Stimulated activated CD4-positive, alpha-beta T cell treated with anti-CD3 and anti-CD28 coated beads, Interleukin-15, amount 100 ng/mL, for 48 hours (primary cell): ENCODE results near the gene TRIM54.

Experiments
- DNase-seq, 2 donors: peaks; one replicate each; pipeline ENCODE4 v3.0.0-alpha.2; 2020; ENCODE audit warnings: low read depth in 2 of 2

The TRIM54 gene, protein sequence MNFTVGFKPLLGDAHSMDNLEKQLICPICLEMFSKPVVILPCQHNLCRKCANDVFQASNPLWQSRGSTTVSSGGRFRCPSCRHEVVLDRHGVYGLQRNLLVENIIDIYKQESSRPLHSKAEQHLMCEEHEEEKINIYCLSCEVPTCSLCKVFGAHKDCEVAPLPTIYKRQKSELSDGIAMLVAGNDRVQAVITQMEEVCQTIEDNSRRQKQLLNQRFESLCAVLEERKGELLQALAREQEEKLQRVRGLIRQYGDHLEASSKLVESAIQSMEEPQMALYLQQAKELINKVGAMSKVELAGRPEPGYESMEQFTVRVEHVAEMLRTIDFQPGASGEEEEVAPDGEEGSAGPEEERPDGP

DNA sequence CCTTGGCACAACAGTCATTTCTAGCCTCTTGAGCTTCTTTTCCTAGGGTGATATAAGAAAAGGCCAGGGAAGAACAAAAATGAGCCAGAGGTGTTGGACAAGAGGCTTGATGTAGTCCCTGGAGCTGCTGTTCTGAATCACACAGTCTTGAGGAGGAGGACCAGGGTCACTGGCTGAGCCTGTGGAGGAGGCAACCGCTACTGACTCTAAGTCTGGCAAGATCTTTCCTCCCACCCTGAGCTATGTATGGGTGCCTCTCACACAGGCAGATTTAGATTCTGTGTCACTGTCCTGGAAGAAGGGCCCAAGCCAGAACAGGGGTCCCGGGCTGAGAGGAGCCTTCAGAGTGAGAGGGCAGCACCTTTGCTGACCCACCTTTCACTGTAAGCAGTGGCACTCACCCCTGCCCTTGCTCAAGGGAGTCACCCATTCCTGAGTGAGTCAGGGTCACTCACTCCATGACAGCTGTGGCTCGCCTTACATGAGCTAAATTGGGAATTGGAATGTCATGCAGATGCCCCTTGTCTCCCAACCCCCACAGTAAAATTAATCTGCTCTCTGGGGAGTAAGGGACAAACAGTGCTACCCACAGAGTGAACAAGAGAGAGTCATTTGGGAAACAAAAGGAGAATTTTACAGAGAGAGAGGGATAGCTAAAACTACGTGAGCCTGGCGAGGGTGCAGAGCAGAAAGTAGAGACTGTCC lies at the start of gene TRIM54:
Gene TRIM54 (plus strand): TSS at position 575 of the 705 bp plus-strand sequence. CDS start 303 bp downstream, outside the sequence.
- no peak for DNase-seq

- no peak for DNase-seq
Measured at GRCh38 chr2:27233341-27233740, 48.9 kb upstream of the TRIM54 start.

- no peak for DNase-seq
Measured at GRCh38 chr2:27236136-27236535, 46.1 kb upstream of the TRIM54 start.

DNA sequence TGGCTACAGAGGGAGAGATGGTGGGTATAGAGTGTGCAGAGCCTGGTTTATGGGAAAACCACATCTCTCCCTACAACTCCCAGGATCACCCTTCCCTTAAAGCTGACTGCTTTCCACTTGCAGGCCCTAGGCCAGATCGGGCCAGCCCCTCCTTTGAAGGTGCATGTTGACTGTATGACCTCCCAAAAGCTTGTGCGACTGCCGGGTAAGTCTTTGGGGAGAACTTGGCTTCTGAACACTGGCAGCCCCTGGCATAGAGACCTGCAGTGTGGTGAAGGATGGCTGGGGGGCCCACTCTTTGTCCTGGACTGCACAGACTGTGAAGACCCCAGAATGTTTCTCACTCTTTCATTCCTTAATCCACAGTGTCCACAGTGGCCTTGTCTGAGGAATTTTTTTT lies 45.6 kb upstream of the TRIM54 start:
- DNase-seq = no peak

DNA sequence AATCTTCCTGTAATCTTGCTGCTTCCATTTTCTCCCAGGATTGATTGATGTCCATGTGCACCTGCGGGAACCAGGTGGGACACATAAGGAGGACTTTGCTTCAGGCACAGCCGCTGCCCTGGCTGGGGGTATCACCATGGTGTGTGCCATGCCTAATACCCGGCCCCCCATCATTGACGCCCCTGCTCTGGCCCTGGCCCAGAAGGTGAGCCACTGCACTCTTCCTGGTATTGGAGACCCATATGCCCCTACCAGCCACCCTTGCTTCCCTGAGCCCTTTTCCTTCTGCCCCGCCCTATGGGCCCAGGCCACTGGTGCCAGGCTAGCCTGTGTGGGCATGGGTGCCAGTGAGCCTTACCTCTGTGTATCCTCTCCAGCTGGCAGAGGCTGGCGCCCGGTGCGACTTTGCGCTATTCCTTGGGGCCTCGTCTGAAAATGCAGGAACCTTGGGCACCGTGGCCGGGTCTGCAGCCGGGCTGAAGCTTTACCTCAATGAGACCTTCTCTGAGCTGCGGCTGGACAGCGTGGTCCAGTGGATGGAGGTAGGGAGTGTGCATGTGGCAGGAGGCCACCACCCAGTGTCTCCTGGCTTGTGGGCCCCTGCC lies 44.8 kb upstream of the TRIM54 start:
- DNase-seq = no peak

- DNase-seq = no peak
Measured at GRCh38 chr2:27238976-27239375, 43.3 kb upstream of the TRIM54 start.

DNA sequence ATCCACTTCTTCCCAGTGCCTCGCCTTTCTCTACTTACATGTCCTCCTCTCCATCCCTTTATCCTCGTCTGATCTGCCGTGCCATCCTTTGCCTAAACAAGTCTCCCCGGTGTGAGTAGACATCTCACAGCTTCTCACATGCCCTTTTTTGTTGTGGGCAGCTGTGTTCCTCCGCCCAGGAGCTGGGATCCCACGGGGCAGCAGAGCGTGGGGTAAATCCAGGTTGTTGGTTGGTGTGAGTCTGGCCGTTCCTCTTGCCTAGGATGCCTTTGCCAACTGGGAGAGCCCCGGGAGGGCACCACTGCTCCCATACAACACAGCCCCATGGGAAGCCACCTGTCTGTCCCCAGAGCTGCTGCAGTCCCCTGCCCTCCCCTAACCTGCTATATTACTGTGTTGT lies 41.8 kb upstream of the TRIM54 start:
- DNase-seq = no peak

DNA sequence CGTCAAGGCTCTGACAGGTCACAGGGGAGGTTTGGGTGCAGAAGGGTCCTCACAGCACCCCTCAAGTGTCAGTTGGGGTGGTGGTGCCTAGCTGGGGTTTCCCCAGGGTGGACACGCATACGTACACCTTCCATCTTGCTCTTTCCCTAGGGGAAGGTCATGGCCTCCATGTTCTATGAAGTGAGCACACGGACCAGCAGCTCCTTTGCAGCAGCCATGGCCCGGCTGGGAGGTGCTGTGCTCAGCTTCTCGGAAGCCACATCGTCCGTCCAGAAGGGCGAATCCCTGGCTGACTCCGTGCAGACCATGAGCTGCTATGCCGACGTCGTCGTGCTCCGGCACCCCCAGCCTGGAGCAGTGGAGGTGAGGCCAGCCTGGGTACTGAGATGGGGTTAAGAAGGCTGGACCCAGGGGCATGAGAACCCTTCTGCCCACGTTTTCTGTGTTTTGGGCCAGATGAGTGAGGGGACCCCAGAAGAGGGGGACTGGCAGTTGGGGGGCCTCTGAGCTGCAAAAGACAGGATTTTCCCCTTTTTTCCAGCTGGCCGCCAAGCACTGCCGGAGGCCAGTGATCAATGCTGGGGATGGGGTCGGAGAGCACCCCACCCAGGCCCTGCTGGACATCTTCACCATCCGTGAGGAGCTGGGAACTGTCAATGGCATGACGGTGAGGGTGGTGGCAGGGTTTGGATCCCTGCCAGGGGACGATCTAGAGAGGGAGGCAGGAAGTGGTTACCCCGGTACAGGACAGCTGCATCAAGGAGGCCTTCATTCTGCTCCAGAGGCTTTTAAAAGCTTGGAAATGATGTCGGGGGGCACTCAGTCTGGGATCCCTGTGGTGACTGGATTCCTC lies 40.2 kb upstream of the TRIM54 start:
- DNase-seq = no peak

GRCh38 chr2:27242614-27242951 lies 39.6 kb upstream of the TRIM54 start:
- DNase-seq = no peak

- no peak for DNase-seq
Measured at GRCh38 chr2:27243391-27244130, 38.7 kb upstream of the TRIM54 start.

DNA sequence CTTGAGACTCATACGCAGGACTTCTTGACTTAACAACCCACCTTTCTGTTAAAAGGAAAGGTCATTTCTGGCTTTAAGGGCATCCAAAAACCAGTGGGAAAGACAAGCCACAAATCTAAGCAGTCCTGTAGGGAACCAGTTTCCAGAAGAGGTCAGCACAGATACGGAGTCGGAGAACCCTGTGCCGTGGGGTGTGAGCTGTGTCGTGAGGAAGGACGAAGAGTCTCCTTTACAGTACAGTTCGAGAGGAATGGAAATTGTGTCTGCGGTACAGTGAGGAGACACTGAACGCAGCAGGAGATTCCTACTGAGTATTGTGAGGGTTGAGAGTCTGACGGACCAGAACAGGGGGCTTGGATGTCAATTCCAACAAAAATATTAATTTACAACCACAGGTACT lies 37.1 kb upstream of the TRIM54 start:
- DNase-seq = no peak

GRCh38 chr2:27245626-27246025 lies 36.6 kb upstream of the TRIM54 start:
- no peak for DNase-seq

DNA sequence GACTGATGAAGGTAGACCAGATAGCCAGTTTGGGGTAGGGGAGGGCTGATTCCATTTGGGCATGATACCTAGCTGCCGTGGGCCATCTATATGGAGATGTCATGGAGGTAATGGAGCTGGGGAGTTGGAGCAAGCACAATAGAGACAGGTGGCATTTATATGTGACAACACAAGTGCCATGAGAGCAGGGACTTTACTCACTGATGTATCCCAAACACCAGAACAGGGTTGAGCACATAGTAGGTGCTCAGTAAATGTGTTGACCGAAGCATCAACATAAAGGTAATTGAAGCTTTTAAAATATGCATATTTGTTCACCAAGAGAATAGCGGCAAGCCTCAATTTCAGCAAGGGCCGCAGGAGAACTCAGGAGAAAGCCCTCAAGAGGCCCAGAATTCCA lies 34.3 kb upstream of the TRIM54 start:
- no peak for DNase-seq

GRCh38 chr2:27249159-27249890 lies 32.9 kb upstream of the TRIM54 start:
- DNase-seq = no peak

GRCh38 chr2:27249891-27250651 lies 32.2 kb upstream of the TRIM54 start:
- peak; percentile 34 to 54 for DNase-seq

DNA sequence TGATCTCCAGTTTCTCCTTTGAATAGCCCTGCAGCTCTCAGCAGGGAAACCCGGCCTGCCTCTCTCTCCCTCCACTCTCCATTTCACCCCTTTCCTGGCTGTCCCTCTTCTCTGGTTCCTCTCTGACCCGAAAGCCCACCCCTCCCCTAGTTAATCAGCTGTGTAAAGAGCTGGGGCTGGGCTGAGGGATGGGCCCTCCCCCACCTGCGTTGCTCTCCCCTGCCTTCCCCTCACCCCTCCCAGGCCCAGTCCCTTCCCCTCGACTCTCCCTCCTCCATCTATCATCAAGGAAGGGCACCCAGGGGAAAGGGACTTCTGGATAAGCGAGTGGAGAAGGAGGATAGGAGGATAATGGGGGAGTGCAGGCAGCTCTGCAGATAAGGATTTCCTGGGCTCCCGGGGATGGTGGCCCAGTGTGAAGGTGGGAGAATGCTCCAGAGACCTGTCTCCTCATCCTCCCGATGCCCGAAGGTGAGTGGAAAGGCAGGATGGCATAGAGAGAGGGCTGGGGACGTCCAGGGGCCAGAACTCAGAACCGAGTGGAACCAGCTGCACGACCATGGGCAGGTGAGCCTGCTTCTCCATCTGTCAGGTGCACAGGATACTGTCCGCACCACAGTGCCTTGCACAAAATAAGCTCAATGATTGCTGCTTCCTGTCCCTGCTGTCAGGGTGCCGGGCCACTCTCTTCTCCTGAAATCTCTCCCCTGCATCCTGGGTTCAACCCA lies 31.4 kb upstream of the TRIM54 start:
- no peak for DNase-seq

GRCh38 chr2:27251766-27252165 lies 30.5 kb upstream of the TRIM54 start:
- DNase-seq = no peak

- DNase-seq = no peak
Measured at GRCh38 chr2:27255187-27255586, 27.0 kb upstream of the TRIM54 start.

- no peak for DNase-seq
Measured at GRCh38 chr2:27255660-27256059, 26.6 kb upstream of the TRIM54 start.
